SKM-1 treated with dmso at 0.1 percent for 144 hours (cell line): ENCODE measurements around the gene TSEN54.
A peak's percentile ranks its signal among the peaks of the same experiment; 100 is the strongest.

Experiments used
- DNase-seq: peaks from one replicate; lab custom pipeline; 2025; ENCODE audit not compliant: unreplicated experiment; lab: John Stamatoyannopoulos, UW

Gene TSEN54

GRCh38 chr17:75503976-75504346 is 12.4 kb upstream of the TSEN54 start:
- DNase-seq = no peak

DNA sequence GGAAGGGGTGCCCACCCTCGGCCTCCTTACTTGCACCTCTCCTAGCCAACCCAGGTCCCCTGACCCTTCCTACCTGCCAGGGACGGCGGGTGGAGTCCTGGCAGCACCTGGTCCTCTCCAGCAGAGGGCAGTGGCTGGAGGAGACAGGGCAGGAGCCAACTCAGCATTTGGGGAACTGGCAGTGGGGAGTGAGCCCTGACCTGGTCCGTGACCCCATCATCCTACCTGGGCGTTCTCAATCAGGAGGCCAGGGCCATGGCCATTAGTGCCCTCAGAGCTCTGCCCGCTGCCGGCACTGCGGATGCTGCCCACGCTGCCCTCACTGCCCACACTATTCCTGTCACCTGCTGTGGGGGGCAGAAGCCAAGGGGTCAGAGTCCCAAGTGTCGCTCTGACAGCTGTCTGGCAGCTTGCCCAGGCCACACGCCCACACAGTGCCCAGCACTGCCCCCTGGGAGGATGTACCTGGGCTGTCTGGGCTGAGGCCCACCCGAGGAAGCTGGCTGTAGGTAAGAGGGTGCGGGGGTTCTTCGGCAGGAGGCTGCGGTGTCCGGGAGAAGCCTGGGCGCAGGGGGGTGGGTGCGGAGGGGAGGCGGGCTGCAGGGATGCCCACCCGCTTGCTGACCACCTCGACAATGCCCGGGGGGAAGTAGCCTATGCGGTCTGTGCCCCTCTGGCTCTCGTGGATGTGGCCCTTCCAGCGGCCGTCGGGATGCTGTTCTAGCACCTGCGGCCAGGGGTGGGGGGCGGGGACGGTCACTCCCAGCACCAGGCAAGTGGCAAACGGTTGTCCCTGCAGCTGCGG is 11.8 kb upstream of the TSEN54 start:
- peak; percentile 51 for DNase-seq

DNA sequence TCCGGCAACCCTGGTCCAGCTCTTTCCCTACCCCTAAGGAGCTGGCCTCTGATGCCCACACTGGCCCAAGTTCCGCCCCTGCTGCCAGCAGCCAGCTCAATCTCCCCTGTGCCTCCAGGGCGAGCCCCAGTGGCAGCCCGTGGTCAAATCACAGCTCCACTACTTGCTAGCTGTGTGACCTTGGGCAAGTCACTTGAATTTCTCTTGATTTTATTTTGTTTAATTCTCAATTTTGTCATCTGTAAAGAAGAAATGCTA is 11.2 kb upstream of the TSEN54 start:
- no peak for DNase-seq

DNA sequence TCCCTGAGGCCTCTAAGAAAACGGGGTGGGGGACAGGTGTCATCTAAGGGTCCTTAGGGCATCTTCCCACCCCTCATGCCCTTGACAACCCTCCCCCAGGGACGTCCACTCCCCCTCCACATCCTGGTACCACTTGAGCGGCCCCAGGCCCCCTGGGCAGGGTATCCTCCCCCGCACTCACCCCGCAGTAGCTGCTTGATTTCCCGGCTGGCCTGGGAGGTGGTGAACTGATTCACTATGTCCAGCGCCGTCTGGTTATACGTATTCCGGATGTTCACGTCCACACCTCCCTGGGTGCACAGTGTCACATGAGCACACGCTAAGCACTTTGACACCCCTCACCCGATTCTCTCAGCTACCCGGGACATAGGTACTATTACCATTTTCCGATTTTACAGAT is 10.7 kb upstream of the TSEN54 start:
- no peak for DNase-seq

DNA sequence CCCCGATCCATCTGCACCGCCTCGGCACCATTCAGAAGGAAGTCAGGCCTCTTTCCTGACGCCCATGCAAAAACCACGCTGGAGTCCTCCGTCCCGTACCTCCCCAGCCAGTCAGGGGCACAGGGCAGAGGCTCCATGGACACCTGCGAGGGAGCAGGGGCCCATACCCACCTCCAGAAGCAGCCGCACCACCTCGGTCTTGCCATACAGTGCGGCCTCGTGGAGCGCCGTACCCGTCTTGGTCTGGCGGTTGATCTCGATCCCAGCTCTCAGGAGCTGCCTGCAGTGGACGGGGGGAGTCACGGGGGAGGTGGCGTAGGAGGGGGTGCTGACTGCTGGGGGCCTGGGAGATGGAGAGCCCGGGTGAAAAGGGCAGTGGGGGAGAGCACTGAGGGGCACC is 10.2 kb upstream of the TSEN54 start:
- DNase-seq = no peak

GRCh38 chr17:75506888-75507287 is 9.4 kb upstream of the TSEN54 start:
- DNase-seq = no peak

GRCh38 chr17:75507733-75508719 is 8.3 kb upstream of the TSEN54 start:
- no peak for DNase-seq

DNA sequence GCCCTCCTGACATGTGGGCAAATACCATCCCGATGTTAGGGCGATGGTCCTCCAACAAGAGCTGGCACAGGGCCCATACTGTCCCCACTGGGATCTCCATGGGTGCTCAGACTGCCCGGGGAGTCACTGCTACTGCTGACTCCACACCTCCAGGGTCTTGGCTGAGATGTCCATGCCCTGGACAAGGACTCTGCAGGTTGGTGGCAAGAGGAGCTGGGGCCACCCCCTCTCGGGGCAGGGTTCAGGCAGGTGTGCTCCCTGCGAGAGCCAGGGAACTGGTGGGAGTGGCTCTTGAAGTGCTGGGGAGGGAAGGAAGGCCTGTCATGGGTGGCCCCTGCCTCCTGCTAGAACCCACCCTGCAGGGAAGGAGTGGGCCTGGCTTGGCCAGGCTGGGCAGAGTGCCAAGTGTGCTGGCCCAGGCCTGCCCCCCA is 7.4 kb upstream of the TSEN54 start:
- no peak for DNase-seq

GRCh38 chr17:75509528-75510258 is 6.6 kb upstream of the TSEN54 start:
- DNase-seq = no peak

- no peak for DNase-seq
These were observed 5.1 kb upstream of the TSEN54 start for GRCh38 chr17:75511270-75511609.

DNA sequence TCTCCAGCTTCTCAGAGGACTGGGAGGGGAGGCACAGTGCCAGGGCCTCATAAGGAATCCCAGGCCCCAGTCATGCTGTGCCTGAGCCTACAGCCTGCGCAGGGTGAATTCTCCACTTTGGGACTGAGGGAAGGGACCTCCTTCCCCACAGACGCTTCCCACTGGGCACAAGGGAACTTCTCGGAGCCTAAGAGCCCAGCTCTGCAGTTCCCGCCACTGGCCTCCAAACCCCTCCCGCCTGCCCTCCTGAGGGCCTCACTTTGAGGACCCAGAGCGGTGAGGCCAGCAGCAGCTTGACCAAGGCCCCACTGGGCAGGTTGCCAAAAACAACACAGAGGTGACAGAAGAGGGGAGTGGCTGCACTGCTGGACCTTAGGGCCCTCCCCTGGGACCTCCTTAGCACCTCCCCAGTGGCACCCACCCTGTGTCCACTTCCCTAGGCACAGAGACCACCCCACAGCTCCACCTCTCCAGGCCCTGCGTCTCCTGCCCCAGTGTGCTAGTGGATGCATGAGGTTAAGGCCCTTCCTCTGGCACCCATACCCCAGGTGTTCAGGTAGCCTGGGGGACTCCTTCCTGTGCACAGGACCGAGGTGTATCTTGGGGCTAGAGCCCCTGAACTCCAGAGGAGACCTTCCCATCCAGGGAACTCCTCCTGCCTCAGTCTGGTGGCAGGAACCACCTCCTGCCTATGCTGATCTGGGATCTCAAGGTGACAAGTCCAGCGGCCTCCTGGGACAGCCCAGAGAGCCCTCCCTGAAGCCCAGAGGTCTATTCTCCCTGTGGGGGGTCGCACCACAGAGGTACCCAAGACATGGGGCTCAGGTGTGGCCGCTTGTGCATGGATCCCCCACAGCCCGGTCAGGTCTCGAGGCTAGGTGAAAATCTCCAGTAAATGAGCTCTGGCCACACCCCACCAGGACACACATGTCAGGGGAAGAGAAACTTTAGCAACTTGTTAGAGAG is 4.4 kb upstream of the TSEN54 start:
- no peak for DNase-seq

DNA sequence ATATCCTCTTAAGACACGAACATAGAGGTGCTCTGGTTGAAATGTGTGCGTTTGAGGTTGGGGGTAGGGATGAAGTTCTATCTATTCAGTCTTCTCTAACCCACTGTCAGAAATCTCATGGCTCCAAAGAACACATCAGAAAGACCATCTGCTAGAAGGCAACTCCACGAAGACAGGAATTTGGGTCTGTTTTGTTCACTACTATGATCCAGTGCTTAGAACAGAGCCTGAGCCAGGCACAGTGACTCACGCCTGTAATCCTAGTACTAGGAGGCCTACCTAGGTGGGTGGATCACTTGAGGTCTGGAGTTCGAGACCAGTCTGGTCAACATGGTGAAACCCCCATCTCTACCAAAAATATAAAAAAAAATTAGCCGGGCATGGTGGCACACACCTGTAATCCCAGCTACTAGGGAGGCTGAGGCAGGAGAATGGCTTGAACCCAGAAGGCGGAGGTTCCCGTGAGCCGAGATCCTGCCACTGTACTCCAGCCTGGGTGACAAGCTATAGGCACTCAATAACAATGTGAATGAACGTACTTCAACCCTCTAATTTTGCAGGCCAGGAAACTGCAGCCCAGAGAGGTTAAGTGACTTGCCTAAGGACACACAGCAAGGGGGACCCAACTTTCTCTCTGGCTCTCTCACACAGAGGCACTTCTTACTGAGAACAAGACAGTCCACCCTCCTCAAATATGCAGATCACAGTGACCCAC is 3.2 kb upstream of the TSEN54 start:
- no peak for DNase-seq

DNA sequence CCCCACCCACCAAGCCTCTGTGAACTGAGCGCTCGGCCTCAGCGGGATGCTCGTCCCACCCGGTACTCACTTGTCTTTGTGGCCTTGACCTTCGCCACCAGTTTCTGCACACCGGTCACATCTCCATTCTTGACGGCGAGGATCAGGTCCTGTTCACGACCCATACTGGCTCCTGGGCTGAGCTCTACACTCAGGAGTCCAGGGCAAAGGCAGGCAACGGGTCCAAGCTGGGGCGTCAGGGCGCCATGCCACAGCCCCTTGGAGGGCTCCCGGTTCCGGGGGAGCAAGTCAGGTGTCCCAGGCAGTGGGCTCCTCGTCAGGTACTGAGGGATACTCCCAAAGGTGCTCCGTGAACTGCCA is 2.7 kb upstream of the TSEN54 start:
- DNase-seq = no peak

DNA sequence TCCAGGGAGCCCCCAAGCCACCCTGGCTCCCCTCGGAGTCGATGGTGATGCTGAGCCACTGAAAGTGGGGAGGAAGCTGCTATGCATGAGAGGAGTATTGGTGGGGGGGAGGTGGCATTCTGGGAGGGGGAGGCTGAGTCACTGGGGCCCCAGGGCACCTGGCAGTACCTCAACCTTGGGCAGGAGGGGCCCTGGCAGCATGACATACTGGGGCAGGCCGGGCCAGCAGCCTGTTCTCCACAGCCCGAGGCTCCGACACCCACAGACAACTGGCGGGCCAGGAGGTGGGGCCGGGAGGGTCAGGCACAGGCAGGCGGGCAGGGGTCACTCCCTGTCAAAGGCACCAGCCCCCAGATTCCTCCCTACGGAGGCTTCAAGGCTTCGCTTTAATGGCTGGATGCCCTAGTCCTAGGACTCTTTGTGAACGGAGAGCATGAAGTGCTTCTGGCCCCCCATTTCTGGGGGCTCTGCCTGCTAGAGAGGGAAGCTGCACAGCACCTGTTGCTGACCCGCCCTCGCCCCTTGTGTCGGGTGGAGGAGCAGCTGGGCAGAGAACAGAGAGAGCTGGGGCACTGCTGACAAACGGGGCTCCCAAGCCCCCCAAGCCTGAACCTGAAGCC is 1.9 kb upstream of the TSEN54 start:
- DNase-seq = no peak

GRCh38 chr17:75514919-75515495 is 1.3 kb upstream of the TSEN54 start:
- DNase-seq = no peak

DNA sequence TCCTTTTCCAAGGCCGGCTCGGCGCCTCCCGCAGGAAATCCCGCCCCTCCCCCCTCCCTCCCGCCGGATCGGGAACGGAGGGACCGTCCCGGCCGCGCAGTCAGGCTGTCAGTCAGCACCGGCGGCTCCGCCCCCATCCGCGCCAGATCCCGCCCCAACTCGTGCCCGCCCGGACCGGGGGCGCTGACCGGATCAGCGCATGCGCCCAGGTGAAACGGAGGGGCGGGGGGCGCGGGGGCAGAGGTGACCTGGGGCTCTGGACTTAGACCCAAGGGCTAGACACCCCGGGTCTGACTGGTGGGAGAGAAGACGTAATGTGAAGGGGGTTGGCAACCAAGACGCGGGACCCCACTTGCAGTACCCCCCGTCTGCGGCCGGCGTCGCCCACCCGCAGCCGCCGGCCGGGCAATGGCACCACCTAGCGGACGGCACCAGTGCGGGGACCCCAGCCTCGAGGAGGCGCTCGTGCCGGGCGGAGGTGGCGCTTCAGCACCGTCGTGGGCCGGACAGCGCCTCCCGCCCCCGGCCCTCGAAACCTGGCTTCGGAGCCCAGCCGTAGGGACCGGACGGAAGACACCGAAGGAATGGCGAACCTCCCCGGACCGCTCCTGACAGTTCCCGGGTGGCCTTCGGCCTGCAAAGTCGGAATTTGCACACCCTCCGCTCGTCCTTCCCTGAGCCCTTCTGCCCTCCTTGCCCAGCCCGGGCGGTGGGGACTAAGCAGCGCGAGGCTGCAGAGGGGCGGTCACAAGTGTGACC is 653 bp upstream of the TSEN54 start, which contains the start of gene CASKIN2:
CASKIN2 (minus strand) TSS at position 42 of the 759 bp plus-strand sequence. CDS start 1,733 bp downstream, outside the sequence.
- peak; percentile 67 for DNase-seq

DNA sequence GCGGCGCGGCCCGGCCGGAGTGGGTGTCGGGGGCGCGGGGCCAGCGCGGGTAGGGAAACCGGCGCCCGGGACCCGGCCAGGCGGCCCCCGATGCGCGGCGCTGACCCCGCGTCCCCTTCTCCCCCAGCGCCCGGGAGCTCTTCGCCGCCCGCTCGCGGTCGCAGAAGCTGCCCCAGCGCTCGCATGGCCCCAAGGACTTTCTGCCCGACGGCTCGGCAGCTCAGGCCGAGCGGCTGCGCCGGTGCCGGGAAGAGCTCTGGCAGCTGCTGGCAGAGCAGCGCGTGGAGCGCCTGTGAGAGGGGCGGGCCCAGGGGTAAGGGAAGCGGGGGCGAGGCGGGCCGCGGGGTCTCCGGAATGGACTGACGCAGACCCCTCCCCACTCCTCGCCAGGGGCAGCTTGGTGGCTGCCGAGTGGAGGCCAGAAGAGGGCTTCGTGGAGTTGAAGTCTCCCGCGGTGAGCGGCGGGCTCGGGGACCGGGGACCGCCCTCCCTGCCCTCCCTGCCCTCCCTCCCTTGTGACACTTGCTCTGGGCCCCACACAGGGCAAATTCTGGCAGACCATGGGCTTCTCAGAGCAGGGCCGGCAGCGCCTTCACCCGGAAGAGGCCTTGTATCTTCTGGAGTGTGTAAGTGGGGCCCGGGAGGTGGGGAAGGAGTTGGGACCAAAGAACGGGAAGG is 430 bp downstream of the TSEN54 start:
- no peak for DNase-seq
